Heart left ventricle (tissue), 16 donors: ENCODE data around the gene KCP. TPM values are rescaled to one million over a fixed set of nuclear protein-coding genes. Genes with fewer than 3 reads are reported as not detected.
A peak's percentile ranks its signal among the peaks of the same experiment; 100 is the strongest.

ENCODE experiments used
- ATAC-seq, 4 donors: fragments of 200-7000 bp; cut with Tn5 transposase; one replicate each; pipeline ENCODE4 v1.9.1; 2020 to 2022; ENCODE audit warnings: moderate library complexity in 4 of 4, mild to moderate bottlenecking in 3 of 4, moderate number of reproducible peaks in 1 of 4
- DNase-seq, 5 donors: peaks; one replicate each; pipeline ENCODE4 v3.0.0-alpha.2; 2020
- H3K27ac ChIP-seq, 12 donors: fragments of 200-600 bp; sonication (generic) in 4 of 12; one replicate each; pipeline versions ENCODE4 v1.5.0 to v1.8.0; 2016 to 2022; ENCODE audit warnings: mild to moderate bottlenecking in 2 of 12
- H3K27me3 ChIP-seq, 9 donors: fragments of 200-600 bp; sonication (generic) in 2 of 9; one replicate each; pipeline versions ENCODE4 v1.5.1 to v1.8.0; 2016 to 2022; ENCODE audit warnings: mild to moderate bottlenecking in 3 of 9
- H3K36me3 ChIP-seq, 9 donors: fragments of 200-600 bp; sonication (generic) in 2 of 9; one replicate each; pipeline versions ENCODE4 v1.5.0 to v1.8.0; 2018 to 2022; ENCODE audit warnings: mild to moderate bottlenecking in 2 of 9
- H3K4me1 ChIP-seq, 12 donors: fragments of 200-600 bp; sonication (generic) in 4 of 12; one replicate each; pipeline versions ENCODE4 v1.5.0 to v1.8.0; 2016 to 2022; ENCODE audit warnings: mild to moderate bottlenecking in 3 of 12
- H3K4me3 ChIP-seq, 12 donors: fragments of 200-600 bp; sonication (generic) in 4 of 12; one replicate each; pipeline versions ENCODE4 v1.5.0 to v1.8.0; 2017 to 2022; ENCODE audit warnings: mild to moderate bottlenecking in 9 of 12, moderate library complexity in 4 of 12
- H3K9me3 ChIP-seq, 12 donors: fragments of 200-600 bp; sonication (generic) in 4 of 12; one replicate each; pipeline versions ENCODE4 v1.5.0 to v1.8.0; 2016 to 2022; ENCODE audit warnings: mild to moderate bottlenecking in 1 of 12
- CTCF ChIP-seq, 12 donors: fragments of 200-600 bp; sonication (generic) in 4 of 12; IDR thresholded peaks; one replicate each; pipeline versions ENCODE4 v1.5.0 to v1.8.0; 2018 to 2022; ENCODE audit warnings: antibody characterized with exemption in 12 of 12, mild to moderate bottlenecking in 5 of 12
- POLR2A ChIP-seq, 2 donors: fragments of 450-650 bp; IDR thresholded peaks; one replicate each; pipeline ENCODE4 v1.6.1; 2017; ENCODE audit warnings: antibody characterized with exemption in 2 of 2, mild to moderate bottlenecking in 2 of 2, moderate library complexity in 2 of 2
- WGBS, 4 donors: extraction: QIAGEN DNeasy Blood & Tissue Kit in 2 of 4; methylation state at CpG; one replicate each; pipeline versions ENCODE4 v1.1.5 to v1.1.7; 2013 to 2018; 5-methylcytosine and 5-hydroxymethylcytosine counted together
- intact Hi-C, 10 donors: fragments of 100-400 bp; cut with DNase I; formaldehyde crosslinking; loops; one replicate each; pipeline versions ENCODE4 v1.11.1 to v1.14.2; 2022
- polyA plus RNA-seq, 2 donors: library from polyadenylated mRNA; stranded (reverse); fragments of 200-250 nt; gene quantifications; one replicate each; pipeline ENCODE4 v1.2.3, GENCODE V29; 2013
- total RNA-seq, 9 donors: library from RNA; depleted of rRNA in 2 of 9; stranded (reverse); fragments of >200 nt in 2 of 9; fragmentation: NEBNext Ultra II Directional in 3 of 9; extraction: Animal tissue kit (Norgen Biotek cat#: 25700) in 3 of 9; gene quantifications; one replicate each; pipeline versions ENCODE4 v1.1.0 to v1.2.4, GENCODE V29; 2016 to 2023
- donor health status: ischemic (EF 13 %, LVEDD 7.1; RV severe dilation, severe dysfunction).
- donor health status: healthy with polysubstance abuse.
- donor health status: DM: no; HTN: yes; CAD: no.
- donor health status: DM: no; HTN: no; CAD: no.
- donor health status: ischemic (EF 25% LVEDD 6.9; RV normal size, moderate dysfunction).
- donor health status: ischemic (EF 25% LVEDD 5.7; RV mildly dilated, moderate dysfunction).
- donor health status: healthy.
- donor health status: DM: yes; HTN: yes; CAD: no.
- donor health status: ischemic (EF 35%, LVEDD 5.7; RV mildly dilated, moderate dysfunction).
- donor health status: nonischemic (EF 11% LVEDD 7.7; RV severe dilation, severe dysfunction).
- donor health status: DM: yes; HTN: yes; CAD: no.
- donor health status: PGD.
- donor health status: ischemic (EF 29% LVEDD 5.4; RV normal size, mild dysfunction).
- donor health status: nonischemic (EF 23%, LVEDD 6.1; RV moderate dilation, normal function).

Gene KCP
- total and polyA plus RNA-seq, 11 donors: 0.14 to 1.3 (median 0.29) TPM; not detected in 1

- H3K27ac ChIP-seq: no peak overlapping the region
- DNase-seq (peak in 3 of 5 donors; percentile 19 to 59 (median 20)), ATAC-seq (peak in 1 of 4 donors; percentile 8)
- H3K27me3 ChIP-seq: peaks cover 0 to 21% (median 13%) of the 10 kb centered on the region in 9 donors
- H3K36me3 ChIP-seq: no peaks in the 10 kb centered on the region
- H3K9me3 ChIP-seq: no peaks in the 10 kb centered on the region
- intact Hi-C loops: no loop called here
- WGBS, 4 donors: 26 to 44% (median 31%) methylated on average over 26 to 41 of the region's 41 CpGs
- no peak for TF ChIP-seq POLR2A (IDR thresholded peaks at IDR 0.05)
- no peak for TF ChIP-seq CTCF (IDR thresholded peaks at IDR 0.05)
- peak overlapping the region in 8 of 12 donors; percentile 21 to 46 (median 41) for H3K4me3 ChIP-seq
- peaks cover 0 to 11% (median 0%) of the 10 kb centered on the region in 12 donors for H3K4me1 ChIP-seq
Measured at GRCh38 chr7:128891110-128891941, 19.2 kb downstream of the KCP start.

GRCh38 chr7:128890306-128891109 is 20.0 kb downstream of the KCP start:
- DNase-seq: peak in 3 of 5 donors; percentile 27 to 73 (median 50)
- TF ChIP-seq POLR2A (IDR thresholded peaks at IDR 0.05) (no peak), CTCF (IDR thresholded peaks at IDR 0.05) (no peak)
- intact Hi-C loops: no loop called here

GRCh38 chr7:128889121-128889520 is 21.4 kb downstream of the KCP start:
- H3K27me3 ChIP-seq: peaks cover 0 to 21% (median 13%) of the 10 kb centered on the region in 9 donors
- DNase-seq: peak in 2 of 5 donors; percentile 14 to 16
- no peak for TF ChIP-seq POLR2A (IDR thresholded peaks at IDR 0.05)

More at GRCh38 chr7:128890306-128891109, 20.0 kb downstream of the KCP start:
- ATAC-seq: peak in 2 of 4 donors; percentile 38 to 41
- Histone ChIP-seq H3K4me1 (peaks cover 0 to 11% (median 0%) of the 10 kb centered on the region in 12 donors), H3K36me3 (no peaks in the 10 kb centered on the region), H3K27me3 (peaks cover 0 to 21% (median 13%) of the 10 kb centered on the region in 9 donors), H3K9me3 (no peaks in the 10 kb centered on the region), H3K4me3 (peak overlapping the region in 8 of 12 donors; percentile 21 to 46 (median 41)), H3K27ac (no peak overlapping the region)
- WGBS, 4 donors: 21 to 35% (median 30%) methylated on average over 25 to 67 of the region's 67 CpGs

GRCh38 chr7:128888756-128889095 is 21.8 kb downstream of the KCP start:
- 81 to 86% (median 84%) methylated on average over 11 of the region's 11 CpGs for WGBS, 4 donors

More at GRCh38 chr7:128889121-128889520, 21.4 kb downstream of the KCP start:
- WGBS, 4 donors: 65 to 76% (median 68%) methylated on average over 8 of the region's 8 CpGs
- H3K27ac ChIP-seq: no peak overlapping the region
- no peak overlapping the region for H3K4me3 ChIP-seq
- no peaks in the 10 kb centered on the region for H3K36me3 ChIP-seq
- H3K4me1 ChIP-seq: peaks cover 0 to 11% (median 0%) of the 10 kb centered on the region in 12 donors
- intact Hi-C loops: loop anchor here in 2 of 10 donors (10.0 kb wide), 2 partner anchors 284 to 414 kb away; partner anchors contain the start of gene METTL2B (in 1 of the 2)
- no peaks in the 10 kb centered on the region for H3K9me3 ChIP-seq
- ATAC-seq: no peak

More at GRCh38 chr7:128888756-128889095, 21.8 kb downstream of the KCP start:
- no peak for ATAC-seq
- Histone ChIP-seq H3K4me3 (no peak overlapping the region), H3K27ac (no peak overlapping the region), H3K27me3 (peaks cover 0 to 21% (median 13%) of the 10 kb centered on the region in 9 donors), H3K36me3 (no peaks in the 10 kb centered on the region), H3K9me3 (no peaks in the 10 kb centered on the region), H3K4me1 (peaks cover 0 to 11% (median 0%) of the 10 kb centered on the region in 12 donors)
- intact Hi-C loops: loop anchor here in 2 of 10 donors (10.0 kb wide), 2 partner anchors 284 to 414 kb away; partner anchors contain the start of gene METTL2B (in 1 of the 2)
- TF ChIP-seq CTCF (IDR thresholded peaks at IDR 0.05): no peak
- no peak for TF ChIP-seq POLR2A (IDR thresholded peaks at IDR 0.05)
- peak in 2 of 5 donors; percentile 6 to 31 for DNase-seq
